GM18858 (cell line): ENCODE results near the gene AFAP1L2.

Source experiments
- ATAC-seq: cut with Tn5 transposase; IDR thresholded peaks from one replicate; pipeline ENCODE4 v1.9.1; 2021; ENCODE audit not compliant: unreplicated experiment

Gene AFAP1L2

GRCh38 chr10:114295393-114295792 lies 108.9 kb downstream of the AFAP1L2 start:
- ATAC-seq: no peak

DNA sequence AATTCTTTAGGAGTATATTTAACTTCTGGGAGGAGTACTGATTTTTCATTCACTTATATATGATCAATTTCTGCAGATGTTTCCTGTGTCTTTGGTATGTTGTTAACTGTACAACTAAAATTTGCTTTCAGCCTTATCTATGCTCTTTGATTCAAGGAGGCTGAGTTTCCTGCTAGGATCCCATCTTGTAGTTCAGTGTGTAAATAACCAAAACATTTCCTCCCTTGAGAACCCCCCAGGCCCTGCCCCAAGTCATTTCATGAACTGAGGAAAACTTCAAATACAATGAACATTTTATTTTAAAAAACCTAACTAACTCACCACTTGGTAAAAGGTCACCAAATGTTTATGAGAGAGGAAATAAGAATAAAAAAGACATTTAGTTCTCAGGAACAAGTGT lies 109.8 kb downstream of the AFAP1L2 start:
- no peak for ATAC-seq

DNA sequence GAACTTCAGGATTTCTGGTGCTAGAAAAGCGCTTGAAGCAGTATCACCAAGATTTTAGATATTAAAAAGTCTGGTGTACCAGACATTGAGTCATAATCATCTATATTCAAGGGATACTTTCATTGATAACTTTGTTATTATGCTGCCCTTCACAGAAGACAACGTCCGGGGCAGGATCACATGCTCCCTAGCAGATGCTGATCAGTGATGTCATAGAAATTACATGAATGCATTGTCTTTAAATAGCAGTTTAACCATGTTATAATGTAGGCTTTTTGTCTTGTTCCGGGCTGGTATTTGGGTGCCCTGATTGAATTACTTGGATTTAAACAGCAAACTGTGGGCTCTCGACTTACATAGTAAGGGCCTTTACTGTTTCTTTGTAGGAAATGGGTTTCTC lies 111.2 kb downstream of the AFAP1L2 start:
- no peak for ATAC-seq

GRCh38 chr10:114291516-114291915 lies 112.8 kb downstream of the AFAP1L2 start:
- no peak for ATAC-seq

DNA sequence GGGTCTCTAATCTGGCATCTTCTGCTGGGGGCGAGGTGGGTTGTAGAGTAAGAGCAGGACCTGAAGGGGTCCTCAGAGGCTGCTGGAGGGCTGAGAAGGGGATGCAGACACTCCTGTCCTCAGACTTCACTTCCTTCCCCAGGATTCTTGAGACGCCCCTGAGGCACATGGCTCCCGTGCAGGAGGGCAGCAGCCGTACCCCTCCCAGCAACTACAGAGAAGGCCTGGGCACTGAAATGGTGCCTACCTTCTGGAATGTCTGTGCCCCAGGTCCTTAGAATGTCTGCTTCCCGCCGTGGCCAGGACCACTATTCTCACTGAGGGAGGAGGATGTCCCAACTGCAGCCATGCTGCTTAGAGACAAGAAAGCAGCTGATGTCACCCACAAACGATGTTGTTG lies 113.2 kb downstream of the AFAP1L2 start:
- no peak for ATAC-seq

GRCh38 chr10:114290038-114290437 lies 114.3 kb downstream of the AFAP1L2 start:
- no peak for ATAC-seq

DNA sequence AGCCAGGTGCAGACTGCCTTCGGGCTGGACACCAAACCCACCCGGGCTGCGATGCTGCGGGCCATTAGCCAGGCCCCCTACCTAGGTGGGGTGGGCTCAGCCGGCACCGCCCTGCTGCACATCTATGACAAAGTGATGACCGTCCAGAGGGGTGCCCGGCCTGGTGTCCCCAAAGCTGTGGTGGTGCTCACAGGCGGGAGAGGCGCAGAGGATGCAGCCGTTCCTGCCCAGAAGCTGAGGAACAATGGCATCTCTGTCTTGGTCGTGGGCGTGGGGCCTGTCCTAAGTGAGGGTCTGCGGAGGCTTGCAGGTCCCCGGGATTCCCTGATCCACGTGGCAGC lies 115.2 kb downstream of the AFAP1L2 start:
- no peak for ATAC-seq

DNA sequence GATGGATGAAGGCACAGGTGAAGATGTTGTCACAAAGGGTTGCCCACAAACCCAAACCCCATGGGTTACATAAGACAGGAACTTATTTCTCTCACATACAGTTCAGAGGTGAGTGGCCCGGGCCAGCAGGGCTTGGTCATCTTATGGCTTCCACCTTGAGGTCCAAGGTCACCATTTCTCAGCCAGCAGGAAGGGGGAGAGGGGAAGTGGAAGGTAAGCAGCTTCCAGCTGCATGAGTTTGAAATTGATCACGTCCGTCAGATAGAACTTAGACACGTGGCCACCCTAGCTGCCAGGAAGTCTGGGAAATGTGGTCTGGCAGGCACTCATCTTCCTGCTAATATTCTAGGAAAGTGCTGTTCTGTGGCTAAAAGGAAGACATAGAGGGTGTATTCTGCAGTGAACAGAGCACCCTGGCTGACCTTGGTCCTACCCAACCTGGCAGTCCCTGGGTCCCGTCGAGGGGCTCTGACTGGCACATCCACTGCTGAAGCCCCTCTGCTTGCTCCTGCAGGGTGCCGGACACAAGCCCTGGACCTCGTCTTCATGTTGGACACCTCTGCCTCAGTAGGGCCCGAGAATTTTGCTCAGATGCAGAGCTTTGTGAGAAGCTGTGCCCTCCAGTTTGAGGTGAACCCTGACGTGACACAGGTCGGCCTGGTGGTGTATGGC lies 115.7 kb downstream of the AFAP1L2 start:
- ATAC-seq: no peak

DNA sequence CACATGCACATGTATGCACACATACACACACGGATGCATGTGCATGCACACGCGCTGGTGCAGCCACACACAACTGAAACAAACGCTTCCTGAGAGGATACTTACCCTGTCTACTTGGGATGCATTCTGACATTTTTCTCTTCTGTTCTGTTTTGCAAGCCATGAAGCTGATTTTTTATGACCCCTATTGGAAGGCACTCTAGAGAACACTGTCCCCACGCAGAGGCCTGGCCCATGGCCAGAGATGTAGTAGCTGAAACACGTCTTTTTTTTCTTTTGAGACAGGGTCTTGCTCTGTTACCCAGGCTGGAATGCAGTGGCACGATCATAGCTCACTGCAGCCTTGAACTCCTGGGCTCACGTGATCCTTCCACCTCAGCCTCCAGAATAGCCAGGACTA lies 117.4 kb downstream of the AFAP1L2 start:
- ATAC-seq: no peak

- no peak for ATAC-seq
These were observed 118.3 kb downstream of the AFAP1L2 start for GRCh38 chr10:114285961-114286441.

GRCh38 chr10:114284346-114285071 lies 119.8 kb downstream of the AFAP1L2 start:
- no peak for ATAC-seq

GRCh38 chr10:114283535-114284234 lies 120.6 kb downstream of the AFAP1L2 start:
- ATAC-seq: no peak

GRCh38 chr10:114283091-114283490 lies 121.2 kb downstream of the AFAP1L2 start:
- no peak for ATAC-seq

GRCh38 chr10:114282526-114282925 lies 121.8 kb downstream of the AFAP1L2 start:
- no peak for ATAC-seq

DNA sequence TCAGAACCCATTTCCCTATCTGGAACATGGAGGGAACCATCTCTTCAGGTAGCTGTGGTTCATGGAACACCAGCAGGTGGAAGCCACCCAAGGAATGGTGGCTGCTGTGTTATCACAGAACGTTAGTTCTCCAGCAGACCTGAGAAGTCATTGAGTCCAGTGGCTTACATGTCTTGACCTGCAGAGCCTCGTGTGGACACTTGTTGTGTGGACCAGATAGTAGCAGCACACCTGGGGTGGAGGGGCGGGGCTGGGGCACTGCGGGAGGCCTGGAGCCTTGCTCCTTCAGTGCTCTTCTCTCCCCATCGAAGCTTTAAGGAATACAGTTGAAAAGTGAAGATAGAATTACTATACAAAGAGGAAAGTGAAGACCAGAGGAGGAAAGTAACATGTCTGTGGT lies 122.8 kb downstream of the AFAP1L2 start:
- ATAC-seq: no peak

GRCh38 chr10:114281006-114281405 lies 123.3 kb downstream of the AFAP1L2 start:
- no peak for ATAC-seq

DNA sequence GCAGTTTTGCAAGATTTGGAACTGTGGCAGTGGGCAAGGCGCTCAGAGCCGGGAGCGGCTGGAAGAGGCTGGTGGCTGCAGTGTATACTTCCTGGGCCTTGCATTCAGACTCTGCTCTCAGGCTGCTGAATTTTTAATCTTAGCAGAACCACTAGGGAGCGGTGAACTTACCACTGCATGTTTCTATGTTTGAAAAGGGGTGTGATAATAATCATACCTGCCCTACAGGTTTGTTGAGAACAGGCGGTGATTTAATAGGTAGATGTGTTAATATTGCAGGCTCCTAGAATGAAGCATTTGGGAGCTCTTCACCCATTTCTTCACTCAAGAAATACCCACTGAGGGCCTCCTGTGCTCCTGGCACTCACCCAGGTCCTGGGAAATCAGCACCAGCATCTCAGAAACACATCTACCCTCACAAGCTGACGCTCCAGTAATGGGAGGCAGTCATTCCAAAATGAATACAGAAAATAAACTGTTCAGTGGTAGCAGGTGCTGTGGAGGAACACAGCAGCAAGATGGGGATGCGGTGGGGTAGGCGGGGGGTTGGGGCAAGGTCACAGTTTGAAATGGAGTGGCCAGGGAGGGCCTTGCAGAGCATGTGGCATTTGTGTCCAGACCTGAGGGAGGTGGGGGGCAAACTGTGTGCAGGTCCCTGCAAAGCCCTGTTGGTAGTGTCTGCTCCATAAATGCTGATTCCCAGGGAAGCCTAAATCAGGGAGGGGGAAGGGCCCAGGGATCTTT lies 124.2 kb downstream of the AFAP1L2 start:
- ATAC-seq: no peak

DNA sequence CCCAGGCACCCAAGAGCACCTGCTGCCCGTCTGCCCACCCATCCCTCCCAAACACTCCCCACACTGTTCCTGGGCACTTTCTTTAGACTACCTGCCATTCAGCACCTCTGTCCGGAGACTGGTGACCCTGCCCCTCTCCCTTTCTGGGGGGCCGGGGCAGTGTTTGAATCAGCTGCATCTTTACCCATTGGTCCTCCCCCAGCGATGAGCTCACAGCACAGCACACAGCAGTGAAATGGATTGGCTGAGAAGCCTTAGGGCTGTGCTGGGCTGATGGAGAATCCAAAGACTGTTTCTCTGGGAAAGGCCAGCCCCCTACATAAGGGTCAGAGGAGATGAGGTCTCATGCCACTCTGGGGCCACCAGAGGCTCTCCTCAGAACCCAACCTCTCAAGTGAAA lies 125.0 kb downstream of the AFAP1L2 start:
- no peak for ATAC-seq

GRCh38 chr10:114278884-114279191 lies 125.5 kb downstream of the AFAP1L2 start:
- no peak for ATAC-seq

GRCh38 chr10:114278140-114278883 lies 126.0 kb downstream of the AFAP1L2 start:
- no peak for ATAC-seq

- no peak for ATAC-seq
These were observed 127.6 kb downstream of the AFAP1L2 start for GRCh38 chr10:114276671-114277070.
